NCI-H2227 (cell line): ENCODE measurements around the gene SHISA3.
"Not testable (repeated sequence)": the region's sequence is repeated elsewhere in the genome, so short reads cannot be mapped to it uniquely, and the experiment has no call there.

Experiments
- DNase-seq: peaks from one replicate; lab custom pipeline; 2025; ENCODE audit not compliant: unreplicated experiment; lab: John Stamatoyannopoulos, UW

Gene SHISA3

DNA sequence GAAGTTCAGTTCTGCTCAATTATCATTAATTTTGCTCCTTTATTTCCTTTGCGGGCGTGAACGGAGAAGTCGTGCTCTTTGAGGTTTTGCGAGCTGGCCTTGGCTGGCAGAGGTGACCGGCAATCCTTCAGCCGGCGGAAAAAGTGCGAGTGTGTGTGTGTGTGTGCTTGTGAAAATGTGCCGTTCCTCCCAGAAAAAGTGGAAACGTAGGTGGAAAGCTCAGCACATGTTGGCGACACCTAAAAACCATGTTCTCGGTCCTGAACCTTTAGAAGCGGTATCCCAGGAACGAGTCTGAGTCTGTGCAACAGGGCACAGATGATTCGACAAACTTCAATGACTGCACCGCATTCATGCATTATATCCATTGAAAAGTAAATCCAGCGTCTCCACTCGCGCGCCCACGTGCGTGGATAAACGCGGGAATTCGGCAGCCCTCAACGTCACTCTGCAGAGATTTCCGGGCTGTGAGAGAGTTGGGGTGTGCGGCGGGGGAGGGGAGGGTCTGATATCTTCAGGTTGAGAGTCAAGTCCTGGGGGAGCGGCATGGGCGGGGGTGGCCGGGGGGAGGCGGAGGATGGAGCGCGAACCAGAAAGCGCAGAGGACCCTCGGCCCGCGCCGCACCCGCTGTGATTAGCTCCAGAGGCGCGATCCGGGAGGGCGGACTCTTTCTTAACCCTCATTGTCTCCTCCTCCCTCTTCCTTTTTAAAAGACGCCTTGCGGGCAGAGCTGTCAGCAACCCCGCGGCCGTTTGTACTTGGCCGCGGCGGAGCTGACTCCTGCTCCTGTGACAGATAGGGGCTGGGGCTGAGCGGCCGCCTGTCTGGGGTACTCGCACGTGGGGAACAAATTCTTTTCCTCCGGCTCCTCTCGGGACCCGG is at the start of gene SHISA3:
Gene SHISA3 (plus strand): TSS at position 737 of the 883 bp plus-strand sequence. CDS start 569 bp downstream, outside the sequence.
- DNase-seq: no peak

DNA sequence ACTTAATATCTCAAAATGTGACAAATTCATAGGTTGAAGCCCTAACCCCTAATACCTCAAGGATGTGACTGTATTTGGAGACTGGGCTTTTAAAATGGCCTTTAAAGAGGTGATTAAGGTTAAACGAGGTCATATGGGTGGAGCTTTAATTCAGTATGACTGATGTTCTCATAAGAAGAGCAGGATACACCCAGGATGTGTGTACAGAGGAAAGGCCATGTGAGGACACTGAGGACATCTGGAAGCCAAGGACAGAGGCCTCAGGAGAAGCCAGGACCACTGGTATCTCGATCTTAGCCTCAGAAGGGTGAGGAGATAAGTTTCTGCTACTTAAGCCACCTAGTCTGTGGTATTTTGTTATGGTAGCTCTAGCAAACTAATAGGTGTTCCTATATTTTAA is 49.0 kb upstream of the SHISA3 start:
- DNase-seq: no peak

DNA sequence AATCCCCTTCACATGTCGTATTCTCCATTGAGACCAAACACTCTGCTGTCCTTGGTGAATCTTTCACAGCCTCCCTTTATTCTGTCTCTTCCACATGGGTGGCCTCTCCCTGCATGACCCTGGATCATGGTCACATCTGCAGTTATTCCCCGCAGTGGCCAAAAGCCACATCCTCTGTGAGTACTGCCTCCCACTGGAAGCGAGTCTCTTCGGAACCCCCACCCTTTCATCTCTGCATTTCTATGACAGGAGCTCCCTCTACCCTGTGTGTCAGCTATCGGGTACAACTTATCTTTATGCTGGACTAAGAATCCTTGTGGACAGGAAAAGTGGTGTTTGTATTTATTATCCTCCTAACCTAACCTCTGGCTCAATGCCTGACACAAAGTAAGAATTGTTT is 48.6 kb upstream of the SHISA3 start:
- DNase-seq: no peak

DNA sequence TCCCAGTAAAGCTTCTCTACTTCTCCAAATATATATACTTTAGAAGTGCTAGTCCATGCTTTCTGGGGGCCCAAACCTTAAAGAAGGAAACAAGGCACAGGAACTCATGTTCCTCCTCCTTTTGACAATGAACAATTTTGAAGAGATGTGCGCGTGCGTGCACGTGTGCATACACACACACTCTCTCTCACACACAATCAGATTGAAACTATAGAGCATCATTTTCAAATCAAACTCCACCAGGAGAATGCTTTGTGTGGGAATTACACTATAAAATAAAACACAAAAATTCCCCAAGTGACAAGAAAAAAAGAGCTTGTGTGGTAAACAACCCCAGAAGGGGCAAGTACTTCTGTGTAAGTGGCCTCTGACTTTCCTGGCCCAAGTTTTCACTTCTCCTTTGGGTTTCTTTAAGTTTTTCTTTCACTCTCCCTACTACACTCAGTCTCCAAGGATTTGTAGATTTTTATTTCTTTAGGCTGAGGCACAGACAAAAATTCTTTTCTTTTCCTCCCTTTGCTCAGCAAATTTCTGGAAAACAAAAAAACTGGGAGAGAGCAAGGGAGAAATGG is 46.6 kb upstream of the SHISA3 start:
- DNase-seq: no peak

DNA sequence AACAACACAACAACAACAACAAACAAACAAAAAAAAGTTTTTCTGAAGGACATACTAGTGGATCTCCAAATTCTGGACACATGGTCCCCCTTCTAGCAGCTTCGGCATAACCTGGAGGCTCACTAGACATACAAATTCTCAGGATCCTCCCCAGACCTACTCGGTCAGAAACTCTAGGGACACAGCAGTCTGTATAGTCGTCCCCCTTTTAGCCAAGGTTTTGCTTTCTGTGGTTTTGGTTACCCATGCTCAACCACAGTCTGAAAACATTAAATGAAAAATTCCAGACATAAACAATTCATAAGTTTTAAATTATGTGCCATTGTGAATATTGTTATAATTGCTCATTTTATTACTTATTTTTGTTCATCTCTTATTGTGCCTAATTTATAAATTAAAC is 45.2 kb upstream of the SHISA3 start:
- no peak for DNase-seq

DNA sequence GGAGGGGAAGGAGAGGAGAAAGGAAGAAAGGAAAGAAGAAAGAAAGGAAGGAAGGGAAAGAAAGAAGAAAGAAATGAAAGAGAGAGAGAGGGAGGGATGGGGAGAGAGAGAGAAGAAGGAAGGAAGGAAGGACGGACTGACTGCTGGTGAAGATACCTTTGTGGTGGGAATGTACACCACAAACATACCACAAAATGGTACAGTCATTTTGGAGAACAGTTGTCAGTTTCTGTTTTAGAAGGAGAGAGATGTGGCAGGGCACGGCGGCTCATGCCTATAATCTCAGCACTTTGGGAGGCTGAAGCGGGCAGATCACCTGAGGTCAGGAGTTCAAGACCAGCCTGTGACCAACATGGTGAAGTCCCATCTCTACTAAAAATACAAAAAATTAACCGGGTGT is 40.0 kb upstream of the SHISA3 start:
- DNase-seq: no peak

DNA sequence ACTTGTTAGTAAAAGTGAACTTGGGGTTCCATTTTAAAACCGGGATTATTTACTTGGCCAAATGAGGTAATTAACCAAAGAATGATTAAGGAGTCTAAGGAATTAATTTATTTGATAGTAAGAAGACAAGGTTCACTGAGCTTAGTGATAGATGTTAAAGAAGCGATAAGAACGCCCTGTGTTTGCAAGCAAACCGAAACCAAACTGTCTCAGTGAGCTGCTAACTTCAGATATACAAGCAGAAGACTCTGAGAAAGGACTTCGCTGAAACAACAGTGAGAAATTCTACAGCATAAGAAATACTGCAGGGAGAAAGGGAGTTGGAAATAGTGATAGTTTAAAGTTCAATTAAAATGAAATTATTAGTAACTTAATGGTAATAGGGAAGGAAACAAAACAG is 37.6 kb upstream of the SHISA3 start:
- no peak for DNase-seq

DNA sequence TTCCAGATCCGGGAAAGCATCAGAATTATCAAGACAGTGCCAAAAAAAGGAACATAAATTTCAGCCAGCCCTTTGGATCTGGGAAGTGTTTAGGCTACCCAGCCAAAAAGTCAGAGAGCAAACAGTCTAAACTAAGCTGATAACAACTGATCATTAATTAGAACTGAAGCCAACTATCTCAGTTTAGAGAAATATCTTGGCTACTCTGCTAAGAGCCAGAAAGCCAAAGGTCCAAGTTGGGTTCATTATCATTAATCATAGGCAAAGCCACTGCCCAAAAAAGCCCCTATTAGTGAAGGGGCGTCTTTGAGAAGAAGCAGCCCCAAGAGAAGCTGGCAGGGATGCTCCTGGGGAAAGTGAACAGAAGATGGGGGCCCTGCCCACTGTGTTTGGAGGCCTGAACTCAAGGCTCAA is 37.0 kb upstream of the SHISA3 start:
- no peak for DNase-seq

DNA sequence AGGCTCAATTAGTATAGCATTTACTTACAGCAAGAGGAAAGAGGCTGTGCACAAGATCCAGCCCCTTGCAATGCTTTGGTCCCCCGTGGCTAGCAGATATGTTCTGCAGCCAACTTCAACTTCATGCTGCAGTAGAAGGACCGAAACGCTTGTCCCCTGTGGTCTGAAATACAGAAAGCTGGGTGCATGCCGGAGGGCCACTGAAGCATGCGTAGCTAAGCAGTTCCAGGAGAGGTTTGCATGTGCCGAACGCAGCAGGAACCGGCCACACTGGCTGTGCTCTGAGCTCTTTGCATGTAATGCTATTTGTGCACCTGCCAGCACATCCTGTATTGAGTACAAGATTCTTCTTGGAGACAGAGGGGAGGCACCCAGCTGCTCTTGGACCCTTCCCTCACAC is 35.8 kb upstream of the SHISA3 start:
- no peak for DNase-seq

DNA sequence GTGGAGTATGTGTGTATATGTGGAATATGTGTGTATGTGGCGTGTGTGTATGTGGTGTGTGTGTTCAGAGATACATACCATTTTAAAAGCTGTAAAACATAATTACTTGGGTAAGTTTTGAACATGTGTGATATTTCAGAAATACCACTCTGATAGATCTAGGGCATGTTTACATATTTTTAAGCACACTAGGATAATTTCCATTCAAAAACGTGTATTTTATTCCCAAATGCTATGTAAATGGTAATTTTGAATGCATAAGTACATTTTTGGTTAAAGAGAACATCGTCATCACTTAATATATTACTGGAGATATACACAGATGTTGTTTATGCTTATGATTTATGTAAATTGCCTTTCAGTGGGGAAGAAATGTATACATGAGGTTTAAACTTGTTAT is 34.7 kb upstream of the SHISA3 start:
- no peak for DNase-seq

DNA sequence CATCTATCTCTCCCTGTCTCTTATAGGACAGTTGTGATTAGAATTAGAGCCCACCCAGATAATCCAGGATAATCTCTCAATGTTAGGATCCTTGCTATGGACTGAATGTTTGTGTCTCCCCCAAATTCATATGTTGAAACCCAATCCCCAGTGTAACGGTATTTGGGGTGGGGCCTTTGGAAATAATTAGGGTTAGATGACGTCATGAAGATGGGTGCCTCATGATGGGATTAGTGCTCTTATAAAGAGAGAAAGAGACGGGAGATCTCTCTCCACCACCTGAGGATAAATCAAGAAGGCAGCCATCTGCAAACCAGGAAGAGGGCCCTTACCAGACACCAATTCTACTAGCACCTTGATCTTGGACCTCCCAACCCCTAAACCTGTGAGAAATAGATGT is 33.7 kb upstream of the SHISA3 start:
- DNase-seq: no peak

DNA sequence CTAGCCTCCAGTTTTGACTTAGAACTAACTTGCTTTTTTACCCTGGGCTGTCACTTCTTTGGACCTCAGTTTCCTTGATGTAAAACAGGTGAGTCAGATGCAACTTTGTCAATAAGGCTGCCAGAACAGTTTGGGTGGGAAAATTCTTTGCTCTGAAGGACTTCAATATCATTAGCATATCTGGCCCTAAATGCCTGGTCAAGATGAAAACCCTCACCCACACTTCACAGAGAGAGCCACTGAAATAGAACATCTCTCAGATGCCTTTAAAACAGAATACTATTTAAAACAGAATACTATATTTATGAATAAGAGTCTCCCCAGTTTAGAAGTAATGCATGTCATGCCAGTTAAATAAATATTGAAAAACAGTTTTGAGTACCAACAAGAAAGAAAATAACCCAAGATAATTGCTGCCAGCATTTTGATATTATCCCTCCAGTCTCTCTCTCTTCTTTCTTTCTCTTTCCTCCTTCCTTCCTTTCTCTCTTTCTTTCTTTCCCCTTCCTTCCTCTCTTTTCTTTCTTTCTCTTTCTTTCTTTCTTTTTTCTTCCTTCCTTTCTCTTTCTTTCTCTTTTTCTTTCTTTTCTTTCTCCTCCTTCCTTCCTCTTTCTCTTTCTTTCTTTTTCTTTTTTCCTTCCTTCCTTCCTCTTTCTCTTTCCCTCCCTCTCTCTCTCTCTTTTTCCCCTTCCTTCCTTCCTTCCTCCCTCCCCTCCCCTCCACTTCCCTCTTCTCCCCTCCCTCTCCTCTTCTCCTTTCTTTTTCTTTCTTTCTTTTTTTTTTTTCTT is 32.8 kb upstream of the SHISA3 start:
- no peak for DNase-seq

DNA sequence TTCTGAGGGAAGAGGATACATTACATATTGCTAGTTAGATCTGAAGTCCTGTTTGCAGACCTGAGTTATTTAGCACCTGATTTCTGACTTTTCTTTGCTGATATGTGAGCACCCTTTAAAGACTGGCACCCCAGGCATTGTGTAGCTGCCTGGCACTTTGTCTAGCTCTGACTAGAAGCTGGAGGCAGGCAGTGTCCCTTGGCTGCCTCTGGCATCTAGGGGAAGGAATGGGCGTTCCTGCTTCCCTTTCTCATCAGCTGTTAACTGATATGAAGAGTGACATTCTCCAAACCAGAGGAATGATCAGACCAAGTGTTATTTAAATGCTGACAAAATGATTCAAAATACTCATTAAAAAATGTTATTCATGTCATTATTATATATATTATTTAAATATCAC is 30.3 kb upstream of the SHISA3 start:
- no peak for DNase-seq

DNA sequence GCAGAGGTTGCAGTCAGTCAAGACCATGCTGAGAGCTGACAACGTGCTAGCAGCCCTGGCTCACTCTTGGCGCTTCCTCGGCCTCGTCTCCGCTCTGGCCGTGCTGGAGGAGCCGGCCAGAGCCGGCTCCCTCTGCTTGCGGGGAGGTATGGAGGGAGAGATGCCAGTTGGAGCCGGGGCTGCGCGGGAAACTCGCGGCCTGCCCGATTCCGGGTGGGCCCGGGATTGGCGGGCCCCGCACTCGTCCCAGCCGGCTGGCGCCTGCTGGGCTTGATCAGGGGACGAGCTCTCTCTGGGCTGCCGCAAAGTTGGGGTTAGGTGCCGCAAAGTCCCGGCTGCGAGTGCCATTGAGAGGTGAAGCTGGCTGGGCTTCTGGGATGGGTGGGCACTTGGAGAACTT is 27.8 kb upstream of the SHISA3 start:
- DNase-seq: no peak

DNA sequence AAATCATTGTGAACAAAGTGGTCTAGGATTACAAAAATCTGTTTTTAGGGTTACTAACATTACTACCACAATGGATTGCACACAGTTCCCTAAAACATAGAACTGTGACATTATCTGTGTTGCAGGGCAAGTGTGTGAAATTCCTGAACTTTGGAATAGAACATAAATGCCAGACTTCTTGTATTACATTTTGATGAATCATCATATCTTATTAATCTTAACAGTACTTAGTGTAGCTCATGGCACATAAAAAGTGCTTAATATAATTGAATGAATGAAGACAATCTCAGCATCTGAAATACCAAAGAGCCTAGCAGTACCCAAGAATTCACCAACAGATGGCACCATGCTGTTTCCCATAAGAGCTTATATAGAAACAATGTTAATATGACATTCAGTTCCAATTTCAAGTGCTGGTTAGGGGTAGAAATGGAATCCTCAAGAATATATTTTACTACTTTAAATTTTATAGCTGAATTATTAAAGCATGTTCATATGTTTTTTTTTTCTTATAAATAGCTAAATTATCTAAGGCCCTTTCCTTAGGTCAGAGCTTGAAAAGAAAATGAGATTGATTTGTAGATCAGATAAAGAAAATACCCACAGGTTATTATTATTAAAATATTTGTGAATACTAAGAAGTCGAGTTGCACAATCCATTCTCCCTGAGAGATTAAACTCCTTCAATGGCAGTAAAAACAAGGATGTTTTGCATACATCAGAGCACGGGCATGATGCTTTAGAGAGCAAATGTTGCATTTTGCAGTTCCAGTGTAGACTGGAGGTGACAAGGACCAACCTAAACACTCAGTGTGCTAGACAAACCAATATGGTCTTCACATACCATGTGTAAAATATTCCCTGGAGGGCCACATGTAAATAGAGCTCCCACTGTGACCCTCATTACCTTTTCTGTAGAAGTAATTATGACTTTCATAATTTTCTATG is 25.7 kb upstream of the SHISA3 start:
- peak; percentile 2 for DNase-seq

DNA sequence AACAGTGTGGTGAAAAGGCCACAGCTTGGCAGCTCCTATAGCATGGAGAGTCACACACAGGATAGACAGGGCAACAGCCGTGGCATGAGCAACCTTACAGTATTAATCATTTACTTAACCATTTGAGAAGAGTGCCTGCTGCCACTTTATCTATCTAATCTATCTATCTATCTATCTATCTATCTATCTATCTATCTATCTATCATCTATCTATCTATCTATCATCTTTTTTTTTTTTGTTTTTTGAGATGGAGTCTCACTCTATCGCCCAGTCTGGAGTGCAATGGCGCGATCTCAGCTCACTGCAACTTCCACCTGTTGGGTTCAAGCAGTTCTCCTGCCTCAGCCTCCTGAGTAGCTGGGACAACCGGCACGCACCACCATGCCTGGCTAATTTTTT is 25.0 kb upstream of the SHISA3 start:
- DNase-seq: not testable (repeated sequence)

DNA sequence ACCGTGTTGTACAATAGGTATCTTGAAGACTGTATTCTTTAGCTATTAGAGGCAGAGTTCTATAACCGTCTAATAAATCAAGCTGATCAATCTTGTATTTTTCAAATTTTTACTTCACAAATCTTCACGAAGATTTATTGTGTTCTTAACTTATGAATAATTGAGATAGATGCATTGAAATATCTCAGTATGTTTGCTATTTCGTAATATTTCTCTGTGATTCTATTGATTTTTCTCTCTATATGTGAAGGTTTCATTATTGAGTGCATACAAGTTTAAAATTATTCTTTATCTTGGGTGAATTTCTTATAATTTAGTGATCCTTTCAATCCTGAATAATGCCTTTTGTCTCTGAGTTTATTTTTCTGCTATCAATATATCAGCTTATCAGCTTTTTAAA is 19.8 kb upstream of the SHISA3 start:
- no peak for DNase-seq

DNA sequence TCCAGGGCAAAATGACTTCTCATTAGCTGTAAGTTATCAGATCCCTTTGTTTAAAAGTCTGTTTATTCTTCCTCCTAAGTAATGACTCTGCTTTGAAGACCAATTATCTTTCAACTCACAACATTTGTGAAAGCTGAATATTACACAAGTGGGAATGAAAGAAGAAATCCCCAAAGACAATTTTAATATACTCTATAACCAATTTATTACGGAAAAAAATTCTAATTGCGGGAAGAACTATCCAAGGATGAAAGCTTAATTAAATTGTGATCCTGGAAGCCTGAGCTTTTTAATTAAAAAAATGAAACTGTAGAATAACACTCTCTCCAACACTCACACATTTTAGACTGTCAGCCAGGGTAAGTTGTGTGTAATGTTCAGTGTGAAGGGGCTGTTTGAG is 15.6 kb upstream of the SHISA3 start:
- no peak for DNase-seq

DNA sequence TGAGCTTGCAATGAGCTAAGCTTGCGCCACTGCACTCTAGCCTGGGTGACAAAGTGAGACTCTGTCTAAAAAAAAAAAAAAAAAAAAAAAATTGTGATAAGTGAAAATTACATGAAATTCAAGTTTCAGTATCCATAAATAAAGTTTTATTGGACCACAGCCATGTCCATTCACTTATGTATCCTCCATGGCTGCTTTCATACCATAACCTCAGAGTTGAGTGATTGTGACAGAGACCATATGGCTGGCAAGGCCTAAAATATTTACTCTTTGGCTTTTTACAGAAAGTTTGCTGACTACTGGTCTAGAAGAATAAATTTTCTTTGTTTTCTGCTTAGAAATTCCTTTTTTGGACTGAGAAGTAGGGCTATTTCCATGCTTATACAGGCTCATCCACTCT is 11.8 kb upstream of the SHISA3 start:
- DNase-seq: no peak

DNA sequence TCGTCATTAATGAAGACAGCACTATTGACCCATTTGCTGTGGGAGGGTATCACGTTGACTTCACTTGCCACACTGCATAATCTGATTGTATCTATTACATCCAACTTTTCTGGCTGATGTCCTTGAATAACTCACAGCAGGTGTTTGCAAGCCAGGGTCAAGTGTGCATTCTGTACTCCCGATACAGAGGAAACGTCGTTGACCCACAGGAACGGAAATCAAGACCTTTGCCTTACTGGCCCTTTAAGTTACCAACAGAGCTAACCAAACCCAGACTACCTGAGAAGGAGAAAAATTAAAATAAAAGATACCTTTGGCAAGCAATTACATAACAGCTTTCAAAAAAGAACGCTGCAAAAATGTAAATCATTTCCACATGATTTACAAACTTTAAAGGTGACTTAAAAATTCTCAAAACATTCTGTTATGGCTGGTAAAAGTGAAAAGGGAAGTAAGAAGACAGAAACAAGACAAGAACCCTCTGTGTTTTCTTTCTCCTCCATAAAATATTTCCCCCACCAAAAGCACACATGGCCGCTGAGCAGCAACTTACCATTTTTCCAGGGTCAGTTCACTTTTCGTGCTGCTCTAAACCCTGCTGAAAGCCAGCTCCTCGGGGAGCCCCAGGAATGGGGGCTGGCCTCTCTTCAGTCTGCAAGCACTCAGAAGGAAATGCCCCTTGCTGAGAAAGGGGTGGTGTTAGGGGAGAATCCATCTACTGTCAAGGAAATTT is 6.5 kb upstream of the SHISA3 start:
- no peak for DNase-seq
